Keratinocyte (primary cell): ENCODE measurements around the gene ASPSCR1. TPM values are rescaled to one million over a fixed set of nuclear protein-coding genes. Genes with fewer than 3 reads are reported as not detected.

Source experiments
- DNase-seq: peaks from one replicate; pipeline ENCODE4 v3.0.0-alpha.2; 2011; ENCODE audit warnings: low read depth, missing footprints, low spot score
- FAIRE-seq: peaks from 2 replicates; lab custom pipeline; 2011; peaks lifted over from hg19 to GRCh38; lab: Jason Lieb, UNC
- H2AFZ ChIP-seq: 2 replicates; pipeline ENCODE4 v1.6.0; 2012; ENCODE audit warnings: low read length, control low read depth, inconsistent platforms; ENCODE audit not compliant: control insufficient read depth
- H3K27ac ChIP-seq: 2 replicates; pipeline ENCODE4 v1.5.1; 2011; ENCODE audit warnings: low read length; ENCODE audit not compliant: control insufficient read depth, insufficient read depth
- H3K27me3 ChIP-seq: 3 replicates; pipeline ENCODE4 v1.6.0; 2011; ENCODE audit warnings: low read length; ENCODE audit not compliant: control insufficient read depth, insufficient read depth; ENCODE audit errors: extremely low read depth
- H3K36me3 ChIP-seq, 2 experiments: 2 replicates in 1 of 2; 3 replicates in 1 of 2; pipeline ENCODE4 v1.5.1; 2011; ENCODE audit warnings: low read length in 2 of 2, mild to moderate bottlenecking in 1 of 2; ENCODE audit not compliant: control insufficient read depth in 2 of 2, insufficient read depth in 2 of 2; ENCODE audit errors: extremely low read depth in 1 of 2
- H3K4me1 ChIP-seq: 3 replicates; pipeline ENCODE4 v1.5.1; 2011; ENCODE audit warnings: low read length; ENCODE audit not compliant: control insufficient read depth, insufficient read depth; ENCODE audit errors: extremely low read depth
- H3K4me2 ChIP-seq: 3 replicates; pipeline ENCODE4 v1.6.0; 2011; ENCODE audit warnings: low read depth, low read length; ENCODE audit not compliant: control insufficient read depth, insufficient read depth; ENCODE audit errors: extremely low read depth
- H3K4me3 ChIP-seq, 3 experiments: fragments of 200-600 bp in 1 of 3; sonication (generic) in 1 of 3; 2 replicates in 2 of 3; 3 replicates in 1 of 3; pipeline ENCODE4 v1.5.1; 2011 to 2016; ENCODE audit warnings: low read length in 3 of 3, mild to moderate bottlenecking in 3 of 3, control low read depth in 2 of 3, inconsistent platforms in 1 of 3, low read depth in 1 of 3, mixed read lengths in 1 of 3, mixed run types in 1 of 3, moderate library complexity in 1 of 3; ENCODE audit not compliant: control insufficient read depth in 2 of 3, insufficient read depth in 2 of 3; ENCODE audit errors: extremely low read depth in 1 of 3
- H3K79me2 ChIP-seq: 2 replicates; pipeline ENCODE4 v1.6.0; 2012; ENCODE audit warnings: low read length; ENCODE audit not compliant: control insufficient read depth, insufficient read depth
- H3K9ac ChIP-seq: 3 replicates; pipeline ENCODE4 v1.6.0; 2011; ENCODE audit warnings: low read length; ENCODE audit not compliant: control insufficient read depth, insufficient read depth; ENCODE audit errors: extremely low read depth
- H3K9me1 ChIP-seq: 3 replicates; pipeline ENCODE4 v1.6.0; 2011; ENCODE audit warnings: low read length; ENCODE audit not compliant: control insufficient read depth, insufficient read depth; ENCODE audit errors: extremely low read depth
- H3K9me3 ChIP-seq: 2 replicates; pipeline ENCODE4 v1.5.1; 2012; ENCODE audit warnings: low read depth, low read length; ENCODE audit not compliant: control insufficient read depth
- H4K20me1 ChIP-seq: 3 replicates; pipeline ENCODE4 v1.6.0; 2011; ENCODE audit warnings: low read length; ENCODE audit not compliant: control insufficient read depth, insufficient read depth; ENCODE audit errors: extremely low read depth
- CTCF ChIP-seq, 3 experiments: IDR thresholded peaks in 1 of 3; conservative IDR thresholded peaks in 1 of 3; optimal IDR thresholded peaks in 1 of 3; 2 replicates in 2 of 3; 3 replicates in 1 of 3; pipeline versions ENCODE3 to v1.5.1; 2011; ENCODE audit warnings: low read length in 3 of 3, mild to moderate bottlenecking in 3 of 3, moderate library complexity in 2 of 3, control low read depth in 1 of 3, inconsistent platforms in 1 of 3; ENCODE audit not compliant: insufficient read depth in 2 of 3; ENCODE audit errors: extremely low read depth in 1 of 3
- EZH2 ChIP-seq: IDR thresholded peaks from one replicate; pipeline ENCODE4 v1.6.1; 2012; ENCODE audit warnings: inconsistent platforms, mild to moderate bottlenecking, low read length, moderate library complexity
- dilution Hi-C: fragments of 300-500 bp; cut with MboI; formaldehyde crosslinking; loops from one replicate; pipeline ENCODE4 v1.7.0; 2020; ENCODE audit warnings: low sequenced_read_pairs; ENCODE audit not compliant: extremely low pct_ligation_motif_present
- polyA plus RNA-seq, 5 experiments: library from polyadenylated mRNA; depleted of rRNA in 3 of 5; stranded (reverse) in 3 of 5; stranded (forward) in 1 of 5; unstranded in 1 of 5; fragments of >200 nt; gene quantifications; 1 replicate in 1 of 5; 2 replicates in 3 of 5; 3 replicates in 1 of 5; pipeline versions ENCODE4 v1.2.1 to v1.2.3, GENCODE V29; 2011 to 2012; ENCODE audit warnings: missing spikeins in 2 of 5, low read depth in 1 of 5, low replicate concordance in 1 of 5

Gene ASPSCR1
- polyA plus RNA-seq, 1 donor (not counting 4 experiments of a cell fraction or from before 2014, with no cell fraction given): 5.2 TPM

- no peak for TF ChIP-seq CTCF (optimal IDR thresholded peaks at IDR 0.05 in 1 of 3, IDR thresholded peaks at IDR 0.05 in 1 of 3, conservative IDR thresholded peaks at IDR 0.05 in 1 of 3; ENCODE audit: extremely low read depth in 1 of 3, insufficient read depth in 2 of 3, low read length in 3 of 3)
- no peak for TF ChIP-seq EZH2
- H3K27ac ChIP-seq: no peak overlapping the region
- dilution Hi-C loops: no loop called here
- no peaks in the 10 kb centered on the region for H3K79me2 ChIP-seq
- H2AFZ ChIP-seq: no peak overlapping the region
- H4K20me1 ChIP-seq: no peaks in the 10 kb centered on the region
- H3K9me1 ChIP-seq: no peaks in the 10 kb centered on the region
- peaks cover 8% of the 10 kb centered on the region for H3K4me1 ChIP-seq
- no peaks in the 10 kb centered on the region for H3K9me3 ChIP-seq
- FAIRE-seq (no peak), DNase-seq (no peak)
- no peaks in the 10 kb centered on the region for H3K27me3 ChIP-seq
- H3K9ac ChIP-seq: no peak overlapping the region
- no peak overlapping the region for H3K4me2 ChIP-seq
- no peak overlapping the region for H3K4me3 ChIP-seq
- no peaks in the 10 kb centered on the region for H3K36me3 ChIP-seq
Observed at GRCh38 chr17:81996757-81997441, 19.5 kb downstream of the ASPSCR1 start.

- no peaks in the 10 kb centered on the region for H4K20me1 ChIP-seq
- peaks cover 3% of the 10 kb centered on the region for H3K4me1 ChIP-seq
- H3K9me3 ChIP-seq: no peaks in the 10 kb centered on the region
- no peak overlapping the region for H2AFZ ChIP-seq
- no peak overlapping the region for H3K27ac ChIP-seq
- H3K79me2 ChIP-seq: no peaks in the 10 kb centered on the region
- dilution Hi-C loops: no loop called here
- no peak for TF ChIP-seq CTCF (optimal IDR thresholded peaks at IDR 0.05 in 1 of 3, IDR thresholded peaks at IDR 0.05 in 1 of 3, conservative IDR thresholded peaks at IDR 0.05 in 1 of 3; ENCODE audit: extremely low read depth in 1 of 3, insufficient read depth in 2 of 3, low read length in 3 of 3)
- no peak for TF ChIP-seq EZH2
- H3K9ac ChIP-seq: no peak overlapping the region
- H3K36me3 ChIP-seq: no peaks in the 10 kb centered on the region
- H3K4me3 ChIP-seq: no peak overlapping the region
- peaks cover under 1% of the 10 kb centered on the region for H3K9me1 ChIP-seq
- no peak for FAIRE-seq
- H3K4me2 ChIP-seq: no peak overlapping the region
- DNase-seq: no peak
- H3K27me3 ChIP-seq: no peaks in the 10 kb centered on the region
Observed at GRCh38 chr17:81998212-81998611, 20.8 kb downstream of the ASPSCR1 start.
